ENCODE results near the gene DDX50.
A peak's percentile ranks its signal among the peaks of the same experiment; 100 is the strongest.
"Not testable (repeated sequence)": the region's sequence is repeated elsewhere in the genome, so short reads cannot be mapped to it uniquely, and the experiment has no call there.

DDX50 gene

DNA sequence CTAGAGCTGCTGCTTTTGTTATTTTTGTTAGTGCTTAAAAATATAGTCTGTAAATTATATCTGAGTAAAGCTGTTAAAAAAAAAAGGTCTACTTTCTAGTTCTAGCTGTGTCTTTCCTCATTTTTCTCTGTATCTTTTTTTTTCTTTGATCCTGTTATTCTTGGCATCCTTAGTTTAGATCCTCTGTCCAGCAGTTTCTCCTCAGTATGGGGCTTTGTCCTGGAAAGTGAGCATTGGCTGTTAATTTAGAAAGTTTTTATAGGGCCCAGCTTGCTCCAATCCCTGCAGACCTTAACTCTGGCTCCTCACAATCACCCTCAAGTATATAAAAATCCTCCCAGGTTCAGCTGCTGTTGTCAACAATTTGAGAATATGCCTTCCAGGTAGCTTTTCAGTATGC, 23.5 kb downstream of the DDX50 start:
- DNase-seq, result no peak

DNA sequence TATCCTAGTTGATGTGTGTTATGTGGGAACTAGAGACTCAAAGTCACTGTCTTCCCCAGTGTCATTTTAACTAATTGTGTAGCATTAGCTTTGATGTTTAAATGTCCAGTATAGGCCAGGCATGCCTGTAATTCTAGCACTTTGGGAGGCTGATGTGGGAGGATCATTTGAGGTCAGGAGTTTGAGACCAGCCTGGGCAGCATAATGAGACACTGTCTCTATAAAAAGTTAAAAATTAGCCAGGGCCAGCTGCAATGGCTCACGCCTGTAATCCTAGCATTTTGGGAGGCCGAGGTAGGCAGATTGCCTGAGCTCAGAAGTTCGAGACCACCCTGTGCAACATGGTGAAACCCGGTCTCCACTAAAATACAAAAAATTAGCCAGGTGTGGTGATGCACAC, 24.4 kb downstream of the DDX50 start:
- no peak for DNase-seq

DNA sequence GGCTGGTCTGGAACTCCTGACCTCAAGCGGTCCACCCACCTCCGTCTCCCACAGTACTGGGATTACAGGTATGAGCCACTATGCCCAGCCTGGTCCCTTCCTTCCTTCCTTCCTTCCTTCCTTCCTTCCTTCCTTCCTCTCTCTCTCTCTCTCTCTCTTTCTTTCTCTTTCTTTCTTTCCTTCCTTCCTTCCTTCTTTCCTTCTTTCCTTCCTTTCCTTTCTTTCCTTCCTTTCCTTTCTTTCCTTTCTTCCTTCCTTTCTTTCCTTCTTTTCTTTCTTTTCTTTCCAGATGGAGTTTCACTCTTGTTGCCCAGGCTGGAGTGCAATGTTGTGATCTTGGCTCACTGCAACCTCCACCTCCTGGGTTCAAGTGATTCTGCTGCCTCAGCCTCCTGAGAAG, 28.0 kb downstream of the DDX50 start:
- DNase-seq, result not testable (repeated sequence)

DNA sequence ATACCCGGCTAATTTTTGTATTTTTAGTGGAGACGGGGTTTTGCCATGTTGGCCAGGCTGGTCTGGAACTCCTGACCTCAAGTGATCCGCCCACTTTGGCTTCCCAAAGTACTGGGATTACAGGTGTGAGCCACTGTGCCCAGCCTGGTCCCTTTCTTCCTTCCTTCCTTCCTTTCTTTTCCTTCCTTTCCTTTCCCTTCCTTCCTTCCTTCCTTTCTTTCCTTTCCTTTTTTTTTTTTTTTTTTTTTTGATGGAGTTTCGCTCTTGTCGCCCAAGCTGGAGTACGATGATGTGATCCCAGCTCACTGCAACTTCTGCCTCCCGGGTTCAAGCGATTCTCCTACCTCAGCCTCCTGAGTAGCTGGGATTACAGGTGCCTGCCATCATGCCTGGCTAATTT, 28.8 kb downstream of the DDX50 start:
- DNase-seq, result not testable (repeated sequence)

DNA sequence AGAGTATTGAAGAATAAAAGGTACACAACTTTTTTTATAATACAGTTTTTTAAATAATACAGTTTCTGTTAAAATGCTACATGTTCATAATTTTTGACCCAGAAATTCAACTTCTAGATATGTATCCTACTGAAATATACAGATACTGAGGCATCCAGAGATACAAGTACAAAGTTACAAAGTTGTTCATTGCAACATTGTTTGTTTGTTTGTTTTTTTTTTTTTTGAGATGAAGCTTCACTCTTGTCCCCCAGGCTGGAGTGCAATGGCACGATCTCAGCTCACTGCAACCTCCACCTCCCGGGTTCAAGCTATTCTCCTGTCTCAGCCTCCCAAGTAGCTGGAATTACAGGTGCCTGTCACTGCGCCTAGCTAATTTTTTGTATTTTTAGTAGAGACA, 31.7 kb downstream of the DDX50 start:
- not testable (repeated sequence) for DNase-seq

DNA sequence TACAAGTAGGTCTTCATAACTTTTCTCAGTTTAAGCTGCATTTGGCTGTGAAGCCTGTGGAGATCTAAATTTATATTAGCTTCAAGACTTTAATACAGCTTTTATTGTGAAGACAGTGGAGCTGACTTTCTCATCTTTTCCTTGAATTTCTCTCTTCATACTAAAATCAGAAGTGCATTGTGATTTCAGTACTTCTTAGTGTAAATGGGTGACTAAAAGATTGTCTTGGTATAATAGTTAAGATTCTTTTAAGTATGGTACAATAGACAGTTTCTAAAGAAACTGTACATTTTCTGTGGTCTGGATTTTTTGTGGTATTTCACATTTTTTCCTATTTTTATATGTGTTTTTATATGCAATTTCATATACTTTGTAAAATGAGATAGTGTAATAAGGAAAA, 33.9 kb downstream of the DDX50 start:
- DNase-seq, result no peak

DNA sequence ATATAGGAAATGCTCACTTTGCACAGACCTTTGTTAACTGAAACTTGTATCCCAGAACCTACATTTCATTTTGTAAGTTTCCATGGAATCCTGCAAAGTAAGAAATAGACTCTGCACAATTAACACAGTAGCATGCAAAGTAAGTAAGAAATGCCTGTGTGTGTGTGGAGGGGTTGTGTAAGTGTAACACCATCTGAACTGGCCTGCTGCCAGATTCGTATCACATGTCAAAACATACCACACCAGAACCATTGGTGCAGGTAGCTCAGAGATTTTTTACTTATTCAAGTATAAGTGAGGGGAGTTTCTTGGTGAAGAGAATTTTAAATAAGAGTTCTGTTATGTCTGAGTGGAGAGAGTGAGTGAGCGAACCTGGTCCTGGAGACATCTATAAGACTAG, 37.0 kb downstream of the DDX50 start:
- no peak for DNase-seq

DNA sequence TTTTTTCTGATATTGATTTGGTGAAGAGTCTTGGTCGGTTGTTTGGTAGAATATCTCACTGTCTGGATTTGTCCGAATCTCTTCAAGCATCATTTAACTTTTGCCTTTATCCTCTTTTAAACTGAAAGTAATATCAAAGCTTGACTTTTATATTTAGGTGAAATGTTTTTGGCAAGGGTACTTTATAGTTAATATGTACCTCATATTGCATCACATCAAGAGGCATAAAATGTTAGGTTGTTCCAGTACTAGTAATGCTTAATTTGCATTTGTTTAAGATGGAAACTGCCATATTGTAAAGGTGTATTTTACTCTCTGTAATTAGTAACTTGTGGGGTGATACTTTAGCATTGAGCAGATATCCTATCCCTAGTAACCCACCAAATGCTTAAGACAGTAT, 37.8 kb downstream of the DDX50 start:
- no peak for DNase-seq

DNA sequence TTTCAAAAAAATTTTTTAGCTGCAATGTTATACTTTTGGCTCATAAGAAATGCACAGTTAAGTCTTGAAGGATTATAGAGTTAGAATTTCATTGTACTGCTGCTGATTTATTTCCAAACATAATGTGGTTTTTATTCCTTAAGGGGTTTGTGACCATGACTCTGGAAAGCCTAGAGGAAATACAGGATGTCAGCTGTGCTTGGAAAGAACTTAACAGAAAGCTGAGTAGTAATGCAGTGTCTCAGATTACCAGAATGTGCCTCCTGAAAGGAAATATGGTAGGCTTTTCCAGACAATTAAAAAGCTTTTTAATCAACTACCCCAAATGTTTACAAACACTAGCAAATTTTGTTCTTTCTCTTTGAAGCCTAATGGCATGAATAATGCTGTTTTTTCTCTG, 39.8 kb downstream of the DDX50 start:
- not testable (repeated sequence) for DNase-seq

DNA sequence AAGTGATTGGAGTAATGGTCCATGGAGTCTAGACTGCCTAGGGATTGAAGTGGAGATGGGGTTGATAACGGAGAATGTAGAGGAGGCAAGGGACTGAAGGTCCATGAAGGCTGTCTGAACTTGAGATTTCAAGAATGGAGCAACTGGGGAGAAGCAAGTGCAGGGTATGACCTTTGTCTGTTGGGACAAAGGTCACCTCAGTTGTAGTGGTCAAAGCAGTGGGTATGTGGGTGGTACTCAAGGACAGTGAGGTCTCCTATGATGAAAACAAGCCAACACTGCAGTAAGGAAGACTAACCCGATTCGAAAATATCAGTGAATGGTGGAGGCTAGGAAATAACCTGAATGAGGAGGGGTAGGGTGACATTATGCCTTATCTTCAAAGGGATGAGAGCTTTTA, 49.5 kb downstream of the DDX50 start:
- no peak for DNase-seq

DNA sequence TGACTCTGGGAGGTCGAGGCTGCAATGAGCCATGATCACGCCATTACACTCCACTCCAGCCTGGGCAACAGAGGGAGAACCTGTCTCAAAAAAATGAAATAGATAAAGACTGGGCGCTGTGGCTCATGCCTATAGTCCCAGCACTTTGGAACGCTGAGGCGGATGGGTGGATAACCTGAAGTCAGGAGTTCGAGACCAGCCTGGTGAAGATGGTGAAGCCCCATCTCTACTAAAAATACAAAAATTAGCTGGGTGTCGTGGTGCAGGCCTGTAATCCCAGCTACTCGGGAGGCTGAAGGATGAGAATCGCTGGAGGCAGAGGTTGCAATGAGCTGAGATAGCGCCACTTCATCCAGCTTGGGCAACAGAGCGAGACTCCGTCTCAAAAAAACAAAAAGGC, 53.8 kb downstream of the DDX50 start:
- DNase-seq, result no peak

DNA sequence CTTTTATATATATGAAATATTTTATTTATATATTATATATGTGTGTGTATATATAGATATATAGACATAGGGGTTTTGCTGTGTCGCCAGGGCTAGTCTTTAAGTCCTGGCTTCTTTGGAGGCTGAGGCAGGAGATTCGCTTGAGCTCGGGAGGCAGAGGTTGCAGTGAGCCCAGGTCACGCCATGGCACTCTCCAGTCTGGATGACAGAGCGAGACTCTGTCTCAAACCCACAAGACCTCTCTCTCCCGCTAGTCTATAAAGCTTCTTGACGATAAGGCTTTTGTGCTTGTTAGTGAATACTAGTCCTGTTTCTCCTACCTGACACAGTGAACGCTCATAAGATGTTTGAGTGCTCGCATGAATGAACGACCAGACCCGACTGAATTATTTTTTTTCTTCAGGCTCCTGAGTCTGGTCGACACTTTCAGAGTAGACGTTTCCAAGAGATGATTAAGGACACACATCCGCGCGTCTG, 54.3 kb downstream of the DDX50 start:
- DNase-seq, result no peak

DNA sequence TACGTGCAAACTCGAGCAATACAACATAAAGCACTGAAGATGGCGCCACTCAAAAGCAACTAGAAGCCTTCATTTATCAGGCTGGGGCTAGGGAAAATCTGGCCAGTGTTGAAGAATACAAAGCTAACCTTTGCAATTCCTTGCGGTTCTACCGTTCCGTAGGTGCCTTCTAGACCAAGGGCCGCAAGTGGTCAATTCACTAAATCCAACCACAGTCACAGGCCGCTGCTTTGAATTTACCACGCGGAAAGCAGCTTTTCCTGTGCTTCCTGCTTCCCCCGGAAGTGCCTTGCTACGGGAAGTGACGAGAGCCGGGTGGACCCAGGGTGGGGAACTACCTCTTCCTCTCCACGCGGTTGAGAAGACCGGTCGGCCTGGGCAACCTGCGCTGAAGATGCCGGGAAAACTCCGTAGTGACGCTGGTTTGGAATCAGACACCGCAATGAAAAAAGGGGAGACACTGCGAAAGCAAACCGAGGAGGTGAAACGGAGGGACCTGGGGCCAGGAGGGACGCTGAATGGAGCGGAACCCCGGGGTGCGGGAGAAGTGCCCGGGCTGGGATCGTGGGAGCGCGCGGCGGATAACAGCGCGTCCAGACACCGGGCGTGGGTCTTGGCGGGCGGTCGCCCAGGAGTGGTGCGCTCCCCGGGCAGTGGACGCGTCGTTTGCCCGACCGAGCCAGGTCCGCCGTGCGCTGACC, 54.9 kb downstream of the DDX50 start, which contains the start of gene DDX21:
TSS of gene DDX21 (plus strand) at position 339 of the 701 bp plus-strand sequence. CDS start at position 395, 56 bp downstream.
- peak; percentile 66 to 77 (median 74) for DNase-seq

DNA sequence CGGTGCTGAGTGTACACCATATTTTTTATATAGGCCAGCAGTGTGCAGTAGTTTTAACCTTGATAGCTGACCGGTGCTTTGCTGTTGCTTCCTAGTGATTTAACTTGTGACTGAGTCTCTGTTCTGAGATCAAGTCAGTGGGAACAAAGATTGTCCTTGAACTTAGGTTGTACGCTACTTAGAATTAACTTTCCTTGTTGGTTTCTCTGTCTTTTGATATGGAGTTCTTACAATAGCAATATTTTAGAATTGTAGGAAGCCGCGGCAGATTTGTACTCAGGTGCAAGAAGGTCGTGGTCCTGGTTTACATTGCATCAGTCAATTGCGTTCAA, 56.1 kb downstream of the DDX50 start:
- DNase-seq, result no peak

DNA sequence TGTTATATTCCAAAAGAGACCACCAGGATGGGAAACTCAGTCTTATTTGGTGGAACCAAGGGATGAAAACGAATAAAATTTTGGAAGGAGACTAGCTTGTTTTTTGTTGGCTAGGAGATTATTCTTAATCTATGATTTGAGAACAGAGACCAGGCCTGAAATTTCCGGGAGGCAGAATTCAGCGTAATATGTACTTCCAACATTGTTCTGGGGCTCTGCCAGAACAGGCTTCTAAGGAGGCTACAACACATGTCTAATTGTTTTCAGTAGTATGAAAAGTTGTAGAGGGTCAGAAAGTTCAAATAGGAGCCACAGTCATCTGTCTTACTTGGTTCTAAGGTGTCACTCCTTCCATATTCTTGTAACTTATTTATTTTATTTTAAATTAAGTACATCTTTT, 56.5 kb downstream of the DDX50 start:
- DNase-seq, result no peak

DNA sequence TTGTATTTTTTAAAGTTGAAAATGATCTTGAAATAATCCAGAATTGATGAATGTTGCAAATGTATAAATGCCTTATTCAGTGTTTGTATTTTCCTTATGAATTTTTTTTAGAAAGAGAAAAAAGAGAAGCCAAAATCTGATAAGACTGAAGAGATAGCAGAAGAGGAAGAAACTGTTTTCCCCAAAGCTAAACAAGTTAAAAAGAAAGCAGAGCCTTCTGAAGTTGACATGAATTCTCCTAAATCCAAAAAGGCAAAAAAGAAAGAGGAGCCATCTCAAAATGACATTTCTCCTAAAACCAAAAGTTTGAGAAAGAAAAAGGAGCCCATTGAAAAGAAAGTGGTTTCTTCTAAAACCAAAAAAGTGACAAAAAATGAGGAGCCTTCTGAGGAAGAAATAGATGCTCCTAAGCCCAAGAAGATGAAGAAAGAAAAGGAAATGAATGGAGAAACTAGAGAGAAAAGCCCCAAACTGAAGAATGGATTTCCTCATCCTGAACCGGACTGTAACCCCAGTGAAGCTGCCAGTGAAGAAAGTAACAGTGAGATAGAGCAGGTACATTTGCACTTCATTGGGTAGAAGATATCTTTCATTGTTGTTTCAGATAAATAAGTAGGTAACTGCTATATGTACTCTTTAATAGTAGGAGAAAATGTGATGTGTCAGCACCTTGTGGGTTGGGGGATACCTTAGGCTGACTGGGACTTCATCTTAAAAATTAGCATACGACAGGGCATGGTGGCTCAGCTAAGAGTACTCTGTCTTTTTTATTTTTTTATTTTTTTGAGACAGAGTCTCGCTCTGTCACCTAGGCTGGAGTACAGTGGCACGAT, 58.8 kb downstream of the DDX50 start:
- no peak for DNase-seq

DNA sequence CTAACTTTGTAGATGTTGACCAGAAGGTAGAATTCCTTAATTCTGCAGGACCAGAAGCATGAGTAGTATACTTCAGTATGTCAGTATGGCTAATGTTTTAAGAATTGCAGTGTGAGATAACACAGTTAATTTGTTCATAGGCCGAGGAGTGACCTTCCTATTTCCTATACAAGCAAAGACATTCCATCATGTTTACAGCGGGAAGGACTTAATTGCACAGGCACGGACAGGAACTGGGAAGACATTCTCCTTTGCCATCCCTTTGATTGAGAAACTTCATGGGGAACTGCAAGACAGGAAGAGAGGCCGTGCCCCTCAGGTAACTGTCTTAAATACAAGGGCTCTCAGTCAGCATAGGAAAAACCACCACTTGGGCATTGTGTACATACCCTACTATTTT, 62.0 kb downstream of the DDX50 start:
- no peak for DNase-seq

DNA sequence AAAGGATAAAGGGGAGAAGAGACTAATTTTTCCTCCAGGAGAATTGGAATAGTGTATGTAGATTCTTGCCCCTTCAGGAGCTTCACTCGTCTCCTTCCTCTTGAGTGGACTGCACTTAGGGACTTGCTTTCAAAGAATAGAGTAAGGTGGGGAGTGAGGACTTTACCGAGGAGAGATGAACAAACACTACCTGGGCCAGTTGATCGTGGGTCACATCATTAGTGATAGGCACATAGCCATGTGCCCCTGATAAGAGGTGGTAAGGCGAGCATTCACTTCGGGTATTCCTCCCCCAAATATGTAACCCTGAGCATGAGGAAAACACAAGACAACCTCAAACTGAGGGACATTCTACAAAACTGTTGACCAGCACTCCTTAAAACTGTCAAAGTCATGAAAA, 72.9 kb downstream of the DDX50 start:
- no peak for DNase-seq

DNA sequence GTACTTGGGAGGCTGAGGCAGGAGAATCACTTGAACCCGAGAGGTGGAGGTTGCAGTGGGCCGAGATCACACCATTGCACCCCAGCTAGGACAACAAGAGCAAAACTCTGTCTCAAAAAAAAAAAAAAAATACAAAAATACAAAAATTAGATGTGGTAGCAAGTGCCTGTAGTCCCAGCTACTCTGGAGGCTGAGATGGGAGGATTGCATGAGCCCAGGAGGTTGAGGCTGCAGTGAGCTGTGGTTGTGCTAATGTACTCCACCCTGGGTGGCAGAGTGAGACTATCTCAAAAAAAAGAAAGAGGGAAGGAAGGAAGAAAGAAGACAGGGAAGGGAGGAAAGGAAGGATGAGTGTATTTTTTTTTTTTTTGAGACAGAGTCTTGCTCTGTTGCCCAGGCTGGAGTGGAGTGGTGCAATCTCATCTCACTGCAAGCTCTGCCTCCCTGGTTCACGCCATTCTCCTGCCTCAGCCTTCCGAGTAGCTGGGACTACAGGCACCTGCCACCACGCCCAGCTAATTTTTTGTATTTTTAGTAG, 74.9 kb downstream of the DDX50 start:
- not testable (repeated sequence) for DNase-seq

DNA sequence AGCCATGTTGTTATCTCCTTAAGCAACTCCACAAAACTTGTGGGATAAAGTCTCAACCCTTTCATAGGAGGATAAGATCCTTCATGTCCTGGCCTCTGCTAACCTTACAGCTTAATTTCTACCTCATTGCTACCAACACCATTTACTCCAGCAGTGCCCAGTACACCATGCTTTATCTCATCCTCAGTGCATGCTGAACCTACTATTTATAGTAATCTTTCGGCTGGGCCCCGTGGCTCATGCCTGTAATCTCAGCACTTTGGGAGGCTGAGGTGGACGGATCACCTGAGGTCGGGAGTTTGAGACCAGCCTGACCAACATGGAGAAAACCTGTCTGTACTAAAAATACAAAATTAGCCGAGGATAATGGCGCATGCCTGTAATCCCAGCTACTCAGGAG, 78.6 kb downstream of the DDX50 start:
- DNase-seq, result not testable (repeated sequence)

DNA sequence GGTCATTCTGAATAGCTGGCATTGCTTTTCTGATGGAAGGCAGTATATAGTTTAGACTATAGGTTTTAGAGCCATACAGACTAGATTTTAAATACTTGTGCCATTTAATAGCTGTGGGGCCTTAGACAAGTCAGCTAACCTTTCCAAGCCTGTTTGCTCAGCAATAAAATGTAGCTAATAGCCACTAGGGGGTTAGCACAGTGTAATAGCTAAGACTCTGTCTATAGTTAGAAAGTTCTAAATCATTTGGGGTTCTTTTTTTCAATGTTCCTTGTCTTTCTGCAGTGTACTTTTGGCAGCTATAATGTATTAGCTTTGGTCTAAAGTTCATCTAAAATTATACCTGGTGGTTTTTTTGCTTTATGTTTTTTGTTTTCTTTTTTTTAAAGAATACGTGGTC, 80.0 kb downstream of the DDX50 start:
- no peak for DNase-seq

DNA sequence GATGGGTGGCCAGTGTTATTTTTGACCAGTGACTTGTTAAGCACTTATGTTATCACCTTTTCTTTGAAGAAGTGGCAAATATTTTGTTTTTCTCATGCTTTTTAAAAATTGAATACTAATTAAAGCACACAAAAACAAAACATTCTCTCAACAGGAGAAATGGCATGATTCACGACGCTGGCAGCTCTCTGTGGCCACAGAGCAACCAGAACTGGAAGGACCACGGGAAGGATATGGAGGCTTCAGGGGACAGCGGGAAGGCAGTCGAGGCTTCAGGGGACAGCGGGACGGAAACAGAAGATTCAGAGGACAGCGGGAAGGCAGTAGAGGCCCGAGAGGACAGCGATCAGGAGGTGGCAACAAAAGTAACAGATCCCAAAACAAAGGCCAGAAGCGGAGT, 81.3 kb downstream of the DDX50 start:
- no peak for DNase-seq

DNA sequence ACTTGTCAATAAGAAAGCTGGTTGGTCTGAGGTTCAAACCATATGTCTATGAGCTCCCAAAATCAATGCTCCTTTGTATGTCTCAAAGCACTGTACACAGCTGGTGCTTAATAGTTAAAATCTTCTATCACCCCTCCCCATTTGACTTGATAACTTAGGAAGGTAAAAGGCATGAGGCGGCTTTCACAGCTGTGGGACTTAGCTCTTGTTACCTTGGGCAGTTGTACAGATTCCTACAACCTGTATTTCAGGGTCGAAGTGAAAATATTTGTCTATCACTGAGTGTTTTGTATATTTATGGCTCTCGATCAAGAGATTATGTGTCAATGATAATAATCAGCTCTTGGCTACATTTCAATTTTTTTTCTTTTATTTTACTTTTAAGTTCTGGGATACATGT, 86.5 kb downstream of the DDX50 start:
- DNase-seq, result no peak

Data from activated CD4-positive, CD25-positive, alpha-beta regulatory T cell (primary cell).